Kidney glomerular epithelial cell (primary cell): Measurements from ENCODE around the gene CLDN10.

ENCODE experiments used
- DNase-seq: peaks from one replicate; lab custom pipeline; 2025; lab: John Stamatoyannopoulos, UW

The CLDN10 gene

DNA sequence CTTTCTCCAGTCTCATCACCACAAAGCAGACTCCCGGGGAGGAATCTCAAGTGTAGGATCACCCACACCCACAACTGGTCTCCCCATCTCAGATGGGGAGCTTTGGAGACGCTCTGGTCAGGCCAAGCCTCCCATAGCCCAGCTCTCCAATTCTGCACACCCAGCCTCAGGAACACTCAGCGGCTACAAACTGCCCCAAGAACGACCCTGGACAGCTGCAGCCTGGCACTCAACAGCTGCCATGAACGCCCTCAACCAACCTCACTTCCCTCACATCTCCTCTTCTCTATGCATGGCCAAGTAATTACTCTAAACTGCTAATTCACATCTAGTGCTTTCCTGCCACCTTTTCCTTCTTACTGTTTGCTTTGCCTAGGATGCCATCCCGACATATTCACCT lies 49.4 kb downstream of the CLDN10 start:
- DNase-seq = no peak

DNA sequence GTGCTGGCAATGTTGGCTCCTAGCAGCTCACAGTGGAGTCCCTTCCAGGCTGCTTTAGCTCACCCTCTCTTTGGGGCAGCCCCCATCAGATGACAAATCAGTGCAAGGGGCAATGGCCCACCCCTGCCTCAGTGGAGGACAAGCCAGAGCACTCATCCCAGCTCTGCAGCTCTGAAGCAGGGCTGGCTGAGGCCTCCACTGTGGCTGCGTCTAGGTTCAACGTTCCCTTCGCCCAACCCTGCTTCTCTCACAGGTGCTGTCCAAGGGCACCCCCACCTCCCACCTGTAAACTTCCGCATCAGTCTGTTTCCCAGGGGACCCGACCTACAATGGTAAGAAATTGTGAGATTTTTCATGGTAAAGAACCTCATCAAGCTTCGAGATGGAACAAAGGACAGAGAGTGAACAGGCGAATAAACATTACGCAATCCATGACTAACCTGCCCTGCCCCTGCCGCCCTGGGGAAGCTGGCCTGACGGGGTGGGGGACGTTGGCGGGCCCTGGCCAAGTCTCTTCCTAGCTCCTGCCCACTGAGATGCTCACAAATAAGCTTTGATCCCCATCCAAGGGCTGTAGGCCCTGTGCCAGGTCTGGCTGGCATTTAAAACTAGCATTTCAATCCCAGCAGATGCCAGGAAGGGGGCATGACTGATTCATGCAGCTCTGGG lies 51.5 kb downstream of the CLDN10 start:
- peak; percentile 75 for DNase-seq

DNA sequence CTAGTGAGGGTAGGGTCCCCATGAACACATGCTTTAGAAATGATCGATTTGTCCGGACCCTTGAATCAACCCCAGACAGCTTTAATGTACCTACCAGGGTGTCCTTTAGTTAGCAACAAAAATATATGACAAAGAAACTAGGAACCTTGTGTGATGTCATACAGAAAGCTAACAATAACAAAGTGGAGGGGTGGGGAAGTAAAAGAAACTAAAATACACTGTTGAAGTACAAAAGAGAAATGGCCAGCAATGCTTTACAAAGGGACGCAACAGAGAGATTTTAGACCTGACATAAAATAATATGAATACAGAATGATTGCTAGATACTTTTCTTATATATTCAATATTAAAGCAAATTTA lies 52.0 kb downstream of the CLDN10 start:
- DNase-seq = peak; percentile 51

DNA sequence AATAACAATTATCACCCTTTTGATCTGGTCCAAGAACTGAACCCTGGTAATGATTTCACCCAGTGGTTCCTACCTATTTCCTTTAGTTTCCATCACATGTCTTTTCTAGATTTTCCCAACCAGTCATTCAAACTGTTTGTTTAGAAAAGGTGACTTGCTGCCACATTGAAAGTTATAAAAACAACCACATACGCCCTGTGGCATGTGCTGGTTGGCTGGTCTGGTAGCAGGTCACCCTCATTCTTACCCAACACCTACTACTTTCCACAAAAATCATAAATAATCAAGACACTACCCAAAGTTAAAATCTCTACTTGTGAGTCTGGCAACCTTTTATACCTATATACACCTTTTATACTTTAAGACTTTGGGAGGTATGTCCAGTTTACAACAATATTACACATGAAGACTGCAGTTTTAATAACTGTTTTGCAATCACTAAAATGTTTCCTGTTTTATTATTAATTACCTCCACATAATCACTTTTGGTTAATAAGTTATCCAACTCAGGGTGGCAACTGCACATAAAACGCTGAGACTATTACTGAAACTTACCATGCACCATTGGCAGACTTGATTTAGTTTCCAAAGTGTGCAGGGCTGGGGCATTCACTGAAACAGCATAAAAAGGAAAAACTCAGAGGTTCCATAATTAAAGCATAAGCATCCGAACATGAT lies 53.1 kb downstream of the CLDN10 start:
- peak; percentile 58 for DNase-seq

DNA sequence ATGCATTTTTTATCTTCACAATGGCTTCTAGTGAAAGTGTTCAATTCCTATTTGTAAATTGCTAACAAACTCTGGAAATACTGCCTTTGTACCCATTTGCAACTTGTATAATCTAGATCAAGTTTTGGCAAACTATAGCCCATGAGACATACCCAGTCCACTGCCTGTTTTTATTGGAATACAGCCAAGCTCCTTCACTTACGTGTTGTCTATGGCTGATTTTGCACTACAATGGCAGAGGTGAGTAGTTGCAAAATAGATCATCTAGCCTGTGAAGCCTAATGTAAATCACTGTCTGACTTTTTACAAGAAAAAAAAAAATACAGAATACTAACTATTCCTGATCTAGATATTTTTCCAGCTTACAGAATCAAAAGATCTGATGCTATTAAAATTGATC lies 54.8 kb downstream of the CLDN10 start:
- peak; percentile 78 for DNase-seq

DNA sequence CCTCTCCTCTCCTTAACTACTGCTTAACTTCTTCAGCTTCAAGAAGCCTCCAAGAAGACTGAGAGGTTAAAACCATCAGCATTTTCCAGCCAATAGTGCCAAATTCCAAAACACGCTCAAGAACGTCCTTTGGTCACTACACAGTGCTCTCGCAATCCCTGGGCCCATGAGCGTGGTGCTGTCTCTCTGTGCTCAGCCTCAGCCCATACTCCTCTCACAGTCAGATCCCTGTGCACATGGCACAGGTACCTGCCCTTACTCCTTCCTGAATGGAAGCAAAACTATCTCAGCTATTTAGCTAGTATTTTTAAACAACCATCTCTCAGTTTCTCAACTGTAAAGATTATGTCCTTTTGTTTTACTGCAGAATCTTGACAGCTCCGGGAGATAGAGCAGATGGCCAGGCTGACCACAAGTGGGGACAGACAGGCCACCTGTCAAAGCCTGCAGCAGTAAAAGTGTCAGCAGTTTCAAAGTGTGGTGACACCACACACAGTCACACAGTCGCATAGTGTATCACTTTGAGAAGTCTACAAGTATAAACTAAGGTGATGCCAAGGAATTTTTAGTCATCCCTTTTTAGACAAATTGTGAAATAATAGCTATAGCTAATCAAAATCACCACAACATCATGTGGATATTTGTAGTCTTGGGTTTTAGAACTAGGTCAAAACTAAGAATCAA lies 56.3 kb downstream of the CLDN10 start:
- DNase-seq = no peak

DNA sequence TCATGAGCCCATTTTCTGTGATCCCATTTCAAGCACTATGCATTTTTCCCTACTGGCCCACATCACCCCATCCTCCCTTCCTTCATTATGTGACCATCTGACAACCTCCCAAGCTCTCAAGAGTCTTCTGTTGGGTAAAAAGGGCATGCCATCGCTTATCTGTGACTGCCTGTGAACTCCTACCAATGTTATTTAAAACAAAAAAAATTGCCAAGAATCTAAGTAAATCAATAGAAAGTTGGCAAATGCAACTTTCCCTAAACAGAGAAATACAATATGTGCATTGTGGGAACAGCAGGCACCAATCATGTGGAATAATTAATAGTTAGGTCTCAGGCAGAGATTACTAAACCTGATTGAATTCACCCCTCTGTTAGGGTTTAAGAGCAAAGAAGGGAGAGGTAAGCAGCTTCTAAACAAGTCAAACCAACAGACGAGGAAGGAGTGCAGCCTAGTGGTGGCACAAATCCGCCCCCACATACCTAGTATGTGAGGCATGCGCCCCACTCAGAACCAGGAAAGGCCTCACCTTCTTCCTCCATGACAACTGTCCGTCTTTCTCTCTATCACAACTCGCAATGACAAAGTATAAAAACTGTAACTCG lies 62.2 kb downstream of the CLDN10 start:
- DNase-seq = no peak

DNA sequence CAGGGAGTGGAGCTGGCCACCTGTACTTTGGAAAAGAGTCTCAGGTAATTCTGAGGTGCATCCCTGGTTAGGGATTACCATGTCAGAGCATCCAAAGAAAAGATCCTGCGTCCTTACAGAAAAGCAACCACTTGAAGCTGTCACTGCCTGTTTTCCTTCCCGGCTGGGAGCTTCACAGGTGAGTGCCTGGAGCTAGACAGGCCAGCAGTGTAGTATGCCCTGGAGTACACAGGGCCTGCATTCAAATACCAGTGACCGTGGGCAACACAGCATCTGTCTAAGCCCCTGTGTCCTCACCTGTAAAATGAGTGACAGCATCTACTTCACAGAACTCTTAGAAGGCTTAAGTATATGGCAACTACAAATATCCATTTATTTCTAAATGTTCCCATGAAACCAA lies 63.0 kb downstream of the CLDN10 start:
- no peak for DNase-seq

DNA sequence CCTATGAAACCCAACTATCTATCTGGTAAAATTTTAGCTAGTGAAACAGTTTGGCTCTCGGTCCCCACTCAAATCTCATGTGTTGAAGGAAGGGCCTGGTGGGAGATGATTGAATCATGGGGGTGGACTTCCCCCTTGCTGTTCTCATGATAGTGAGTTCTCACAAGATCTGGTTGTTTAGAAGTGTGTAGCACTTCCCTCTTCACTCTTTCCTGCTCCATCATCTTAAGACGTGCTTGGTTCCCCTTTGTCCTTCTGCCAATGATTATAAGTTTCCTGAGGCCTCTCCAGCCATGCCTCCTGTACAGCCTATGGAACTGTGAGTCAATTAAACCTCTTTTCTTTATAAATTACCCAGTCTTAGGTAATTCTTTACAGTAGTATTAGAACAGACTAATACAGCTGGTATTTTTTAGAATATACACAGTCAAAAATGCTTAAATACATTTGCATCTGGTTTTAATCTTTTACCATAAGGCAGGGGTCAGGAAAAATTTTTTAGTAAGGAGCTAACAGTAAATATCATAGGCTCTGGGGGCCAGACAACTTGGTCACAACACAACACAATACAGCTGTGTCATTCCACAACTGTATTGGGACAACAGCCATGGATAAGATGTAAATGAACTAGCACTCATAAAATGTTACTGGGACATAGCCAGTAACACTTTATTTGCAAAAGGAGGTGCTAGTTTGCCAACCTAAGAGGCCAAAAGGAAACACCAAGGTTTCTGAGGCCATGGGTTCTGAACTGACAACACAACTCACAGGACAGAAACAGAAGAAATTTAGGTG lies 67.7 kb downstream of the CLDN10 start:
- no peak for DNase-seq

DNA sequence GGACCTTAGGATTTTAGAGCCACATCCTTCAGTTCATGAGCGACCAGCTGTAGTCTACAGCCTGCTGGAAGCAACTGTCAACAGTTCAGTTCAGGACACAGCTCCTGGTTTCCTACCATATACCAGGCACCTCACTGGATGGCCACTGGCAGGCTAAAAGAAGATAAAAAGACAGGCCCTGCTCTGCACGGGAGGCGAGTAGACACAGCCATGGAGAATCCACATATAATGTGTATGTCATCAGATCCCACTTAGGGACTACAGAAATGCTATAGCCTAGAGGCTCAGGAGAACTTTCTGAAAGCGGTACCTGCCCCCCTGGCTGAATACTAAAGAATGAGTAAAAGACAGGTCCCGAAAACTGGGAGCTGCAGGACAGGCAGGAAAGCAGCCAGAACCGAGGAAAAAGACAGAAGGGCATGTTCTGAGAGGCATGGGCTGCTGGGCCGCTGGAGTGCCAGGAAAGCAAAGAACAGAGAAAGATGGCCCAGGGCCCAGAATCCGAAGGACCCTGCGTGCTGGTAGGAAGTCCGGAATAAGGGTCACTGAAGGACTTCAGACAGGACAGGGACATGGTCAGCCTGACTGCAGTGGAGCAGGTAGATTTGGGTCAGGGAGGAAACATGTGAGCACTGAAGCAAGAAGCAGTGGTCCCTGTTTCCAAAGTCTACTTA lies 68.4 kb downstream of the CLDN10 start:
- DNase-seq = no peak

DNA sequence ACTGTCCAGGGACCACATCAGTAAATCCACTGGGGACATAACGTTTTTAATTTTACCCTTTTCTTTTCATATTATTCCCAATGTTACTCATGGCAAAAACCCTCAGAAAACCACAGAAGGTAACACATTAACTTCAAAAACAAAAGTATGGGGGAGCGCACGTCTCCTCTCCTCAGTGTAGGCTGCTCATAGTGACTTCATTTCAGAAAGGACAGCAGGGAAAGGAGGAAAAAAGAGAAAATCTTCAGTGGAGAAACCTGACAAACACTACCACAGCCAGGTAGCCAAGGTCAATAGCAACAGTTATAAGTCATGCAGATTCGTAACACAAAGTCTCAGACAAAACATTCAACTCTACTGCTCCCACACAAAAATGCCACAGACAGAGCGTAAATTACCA lies 70.6 kb downstream of the CLDN10 start:
- peak; percentile 97 for DNase-seq

DNA sequence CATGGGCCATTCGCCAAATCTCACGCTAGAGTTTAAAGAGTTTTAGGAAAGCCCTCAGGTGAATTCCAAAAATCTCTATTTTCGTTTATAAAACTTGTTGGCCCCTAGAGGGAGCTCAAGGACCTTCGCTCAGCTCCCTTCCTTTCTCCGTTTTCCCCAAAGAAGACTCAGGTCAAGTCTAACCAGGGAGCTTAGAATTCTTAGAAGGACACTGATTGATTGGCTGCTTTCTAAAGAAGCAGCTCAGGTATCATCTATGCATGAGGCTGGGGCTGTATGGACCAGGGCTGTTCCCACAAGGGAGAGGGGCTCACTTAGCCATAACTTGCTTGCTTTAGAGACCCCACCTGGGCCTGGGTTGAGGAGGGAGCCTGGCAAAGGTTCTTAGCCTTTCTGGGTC lies 71.5 kb downstream of the CLDN10 start:
- peak; percentile 45 for DNase-seq

DNA sequence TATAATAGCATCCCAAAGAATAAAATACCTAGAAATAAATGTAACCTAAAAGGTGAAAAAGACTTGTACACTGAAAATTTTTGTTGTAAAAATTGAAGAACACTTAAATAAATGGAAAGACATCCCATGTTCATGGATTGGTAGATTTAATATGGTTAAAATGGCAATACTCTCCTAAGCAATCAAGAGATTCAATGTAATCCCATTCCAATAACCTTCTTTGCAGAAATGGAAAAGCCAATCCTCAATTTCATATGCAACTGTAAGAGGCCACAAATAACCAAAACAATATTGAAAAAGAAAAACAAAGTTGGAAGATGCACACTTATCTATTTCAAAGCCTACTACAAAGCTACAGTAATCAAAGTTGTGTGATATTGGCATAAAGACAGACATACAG lies 74.2 kb downstream of the CLDN10 start:
- DNase-seq = no peak

DNA sequence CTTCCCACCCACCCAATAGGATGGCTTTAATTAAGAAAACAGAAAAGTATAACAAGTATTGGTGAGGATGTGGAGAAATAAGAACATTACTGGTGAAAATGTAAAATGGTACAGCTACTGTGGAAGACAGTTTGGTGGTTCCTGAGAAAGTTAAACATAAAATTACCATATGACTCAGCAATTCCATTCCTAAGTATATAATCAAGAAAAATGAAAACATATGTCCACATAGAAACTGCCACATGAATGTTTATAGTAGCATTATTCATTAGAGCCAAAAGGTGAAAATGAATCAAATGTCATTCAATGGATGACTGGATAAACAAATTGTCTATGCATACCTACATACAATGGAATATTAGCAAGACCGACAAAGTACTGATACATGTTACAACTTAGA lies 75.1 kb downstream of the CLDN10 start:
- no peak for DNase-seq

DNA sequence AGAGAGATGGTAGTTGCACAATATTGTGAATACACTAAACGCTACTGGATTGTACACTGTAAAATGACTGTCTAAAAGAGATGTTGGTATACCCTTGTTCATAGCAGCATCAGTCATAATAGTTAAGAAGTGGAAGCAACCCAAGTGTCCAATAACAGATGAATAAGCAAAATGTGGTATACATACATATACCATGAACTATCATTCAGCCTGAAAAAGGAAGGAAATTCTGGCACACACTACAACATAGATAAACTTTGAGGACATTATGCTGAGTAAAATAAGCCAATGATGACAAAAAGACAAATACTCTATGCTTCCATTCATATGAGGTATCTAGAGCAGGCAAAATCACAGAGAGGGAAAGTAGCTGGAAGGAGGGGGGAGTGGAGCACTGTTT lies 76.0 kb downstream of the CLDN10 start:
- DNase-seq = no peak

DNA sequence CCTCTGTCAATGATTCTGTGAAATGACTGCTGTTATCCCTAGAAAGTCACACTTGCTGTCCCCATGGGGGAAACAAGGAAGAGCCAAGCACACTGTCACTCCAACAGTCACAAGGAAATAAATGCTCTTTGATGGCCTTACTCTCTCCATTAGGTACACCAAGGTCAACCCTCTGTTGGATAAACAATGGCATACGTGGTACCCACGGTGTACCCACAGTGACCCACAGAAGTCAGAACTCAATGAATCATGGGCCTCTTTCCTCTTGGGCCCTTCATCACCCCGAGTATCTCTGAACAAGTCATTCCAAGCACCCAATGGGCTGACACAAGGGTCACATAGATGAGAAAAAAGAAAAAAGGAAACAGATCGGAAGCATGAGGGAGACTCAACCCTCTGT lies 76.6 kb downstream of the CLDN10 start:
- no peak for DNase-seq
